Sigmoid colon (tissue), 7 donors: ENCODE measurements around the gene KRT10. TPM values are rescaled to one million over a fixed set of nuclear protein-coding genes. Genes with fewer than 3 reads are reported as not detected.

Experiments
- DNase-seq: peaks from one replicate; pipeline ENCODE4 v3.0.0-alpha.2; 2019
- H3K27ac ChIP-seq, 4 donors: fragments of 200-600 bp; sonication (generic); one replicate each; pipeline ENCODE4 v1.5.1; 2016 to 2019; ENCODE audit warnings: mild to moderate bottlenecking in 1 of 4
- H3K27me3 ChIP-seq, 3 donors: fragments of 200-600 bp; sonication (generic); one replicate each; pipeline ENCODE4 v1.5.1; 2019; ENCODE audit warnings: mild to moderate bottlenecking in 1 of 3
- H3K36me3 ChIP-seq, 4 donors: fragments of 200-600 bp; sonication (generic); one replicate each; pipeline ENCODE4 v1.5.1; 2016 to 2019
- H3K4me1 ChIP-seq, 4 donors: fragments of 200-600 bp; sonication (generic); one replicate each; pipeline ENCODE4 v1.5.1; 2017 to 2019
- H3K4me3 ChIP-seq, 4 donors: fragments of 200-600 bp; sonication (generic); one replicate each; pipeline ENCODE4 v1.5.1; 2017 to 2019; ENCODE audit warnings: mild to moderate bottlenecking in 2 of 4, moderate library complexity in 1 of 4
- H3K9me3 ChIP-seq, 4 donors: fragments of 200-600 bp in 3 of 4; sonication (generic) in 3 of 4; one replicate each; pipeline versions ENCODE4 v1.5.1 to v1.6.1; 2013 to 2019
- CTCF ChIP-seq, 4 experiments: fragments of 450-650 bp in 3 of 4; fragments of 200-600 bp in 1 of 4; IDR thresholded peaks; one replicate each; pipeline ENCODE4 v1.5.1; 2016 to 2019; ENCODE audit warnings: antibody characterized with exemption in 4 of 4, mild to moderate bottlenecking in 3 of 4, moderate library complexity in 2 of 4
- EP300 ChIP-seq, 4 donors: sonication (generic); formaldehyde crosslinking; IDR thresholded peaks; one replicate each; pipeline ENCODE4 v1.6.1; 2017; ENCODE audit warnings: antibody characterized with exemption in 4 of 4
- POLR2A ChIP-seq, 2 donors: fragments of 450-650 bp; IDR thresholded peaks; one replicate each; pipeline ENCODE4 v1.6.1; 2016; ENCODE audit warnings: antibody characterized with exemption in 2 of 2, mild to moderate bottlenecking in 2 of 2, moderate library complexity in 2 of 2
- POLR2AphosphoS5 ChIP-seq, 4 donors: sonication (generic); formaldehyde crosslinking; IDR thresholded peaks; one replicate each; pipeline ENCODE4 v1.6.1; 2017; ENCODE audit warnings: antibody characterized with exemption in 4 of 4
- WGBS, 2 donors: extraction: QIAGEN DNeasy Blood & Tissue Kit; methylation state at CpG; one replicate each; pipeline ENCODE4 v1.1.7; 2013; 5-methylcytosine and 5-hydroxymethylcytosine counted together
- intact Hi-C: fragments of 100-400 bp; cut with DNase I; formaldehyde crosslinking; loops from one replicate; pipeline ENCODE4 v1.15.1; 2023
- polyA plus RNA-seq, 3 donors: library from polyadenylated mRNA; stranded (reverse); fragments of 200-250 nt; gene quantifications; one replicate each; pipeline ENCODE4 v1.2.3, GENCODE V29; 2013
- total RNA-seq, 4 donors: library from RNA; depleted of rRNA; stranded (reverse); fragments of >200 nt; gene quantifications; one replicate each; pipeline ENCODE4 v1.1.0, GENCODE V29; 2016
- donor health status: healthy with polysubstance abuse.
- donor health status: Bipolar disorder and iron deficiency.
- donor health status: healthy.

Gene KRT10
- total and polyA plus RNA-seq, 7 donors, result 0.83 to 42.0 (median 14.6) TPM

DNA sequence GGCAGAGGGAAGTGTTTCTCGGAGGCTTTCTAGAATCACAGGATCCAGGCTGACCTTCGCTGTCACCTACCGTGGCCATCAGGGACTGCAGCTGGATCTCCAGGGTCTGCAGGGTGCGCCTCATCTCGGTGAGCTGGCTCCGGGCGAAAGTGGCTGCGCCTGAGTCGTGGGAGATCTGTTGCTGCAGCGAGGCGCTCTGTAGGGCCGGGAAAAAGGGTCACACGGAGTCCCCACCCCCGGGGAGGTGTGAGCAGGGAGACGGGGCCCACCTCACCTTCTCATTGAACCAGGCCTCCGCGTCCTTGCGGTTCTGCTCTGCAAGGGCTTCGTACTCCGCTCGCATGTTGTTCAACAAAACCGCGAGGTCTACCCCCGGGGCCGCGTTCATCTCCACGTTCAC is 25.6 kb downstream of the KRT10 start:
- TF ChIP-seq POLR2AphosphoS5 (IDR thresholded peaks at IDR 0.05) (no peak), EP300 (IDR thresholded peaks at IDR 0.05) (no peak), POLR2A (IDR thresholded peaks at IDR 0.05) (no peak), CTCF (IDR thresholded peaks at IDR 0.05) (no peak)
- Histone ChIP-seq H3K4me3 (no peak overlapping the region), H3K9me3 (no peaks in the 10 kb centered on the region), H3K36me3 (no peaks in the 10 kb centered on the region), H3K27ac (no peak overlapping the region), H3K27me3 (peaks cover 0 to 30% (median 7%) of the 10 kb centered on the region in 3 donors), H3K4me1 (no peaks in the 10 kb centered on the region)
- intact Hi-C loops, result no loop called here
- DNase-seq, result no peak
- WGBS, 2 donors, result 81 to 82% methylated on average over 27 of the region's 27 CpGs

DNA sequence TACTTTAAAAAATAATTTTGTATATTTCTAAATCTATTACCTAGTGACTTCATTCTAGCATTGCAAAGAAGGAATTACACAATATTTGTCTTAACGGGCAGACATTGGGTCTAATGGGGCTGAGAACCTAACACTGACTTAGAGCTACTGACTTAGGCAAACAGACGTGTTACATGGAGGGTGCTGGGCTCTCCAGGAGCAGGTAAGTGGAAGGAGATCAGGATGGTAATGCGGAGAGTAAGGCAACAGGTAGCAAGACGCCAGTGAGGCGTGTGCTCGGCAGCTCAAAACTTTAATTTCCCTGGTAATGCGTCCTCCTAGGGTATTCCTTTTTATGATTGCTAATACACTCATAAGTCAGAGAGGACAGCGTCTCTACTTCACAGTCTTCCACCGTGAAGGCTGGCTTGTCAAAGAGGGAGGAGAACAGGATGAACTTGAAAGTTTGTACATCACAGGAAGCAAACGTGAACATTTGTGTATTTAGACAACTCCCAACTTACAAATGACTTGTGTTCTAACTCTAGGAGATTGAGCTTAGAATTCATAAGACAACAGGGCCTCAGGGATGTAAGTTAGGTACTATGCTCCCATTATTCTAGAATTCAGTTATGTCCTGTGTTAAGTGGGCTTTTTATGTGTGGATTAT is 27.3 kb downstream of the KRT10 start:
- DNase-seq, result no peak
- no peak for TF ChIP-seq CTCF (IDR thresholded peaks at IDR 0.05)
- TF ChIP-seq POLR2AphosphoS5 (IDR thresholded peaks at IDR 0.05), result no peak
- TF ChIP-seq POLR2A (IDR thresholded peaks at IDR 0.05), result no peak
- TF ChIP-seq EP300 (IDR thresholded peaks at IDR 0.05), result no peak
- Histone ChIP-seq H3K36me3 (no peaks in the 10 kb centered on the region), H3K27me3 (peaks cover 0 to 30% (median 7%) of the 10 kb centered on the region in 3 donors), H3K27ac (no peak overlapping the region), H3K4me1 (no peaks in the 10 kb centered on the region), H3K9me3 (no peaks in the 10 kb centered on the region), H3K4me3 (no peak overlapping the region)
- intact Hi-C loops, result no loop called here
- 69 to 77% methylated on average over 10 of the region's 10 CpGs for WGBS, 2 donors

DNA sequence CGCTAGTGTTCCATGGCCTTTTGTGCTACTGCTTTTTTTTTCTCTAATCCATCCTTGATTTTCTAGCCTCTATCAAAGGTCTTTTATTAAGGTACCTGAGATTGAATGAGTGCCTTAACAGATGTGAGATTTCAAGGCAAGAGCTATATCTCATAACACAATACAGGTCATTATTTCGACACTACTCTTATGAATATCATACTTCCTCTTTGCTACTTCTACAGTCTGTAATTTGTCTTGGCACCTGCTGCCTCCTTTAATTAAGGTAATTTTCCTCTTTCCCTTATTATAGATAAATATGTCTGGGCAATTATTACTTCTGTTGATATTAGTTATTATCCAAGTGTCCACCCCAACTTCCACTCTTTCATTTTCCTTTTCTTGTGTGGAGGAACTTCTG is 27.9 kb downstream of the KRT10 start:
- Histone ChIP-seq H3K4me3 (no peak overlapping the region), H3K27me3 (peaks cover 0 to 30% (median 7%) of the 10 kb centered on the region in 3 donors), H3K4me1 (no peaks in the 10 kb centered on the region), H3K9me3 (no peaks in the 10 kb centered on the region), H3K36me3 (no peaks in the 10 kb centered on the region), H3K27ac (no peak overlapping the region)
- 70 to 82% methylated on average over 2 of the region's 2 CpGs for WGBS, 2 donors
- no peak for DNase-seq
- TF ChIP-seq EP300 (IDR thresholded peaks at IDR 0.05) (no peak), POLR2AphosphoS5 (IDR thresholded peaks at IDR 0.05) (no peak), POLR2A (IDR thresholded peaks at IDR 0.05) (no peak), CTCF (IDR thresholded peaks at IDR 0.05) (no peak)
- intact Hi-C loops, result no loop called here

DNA sequence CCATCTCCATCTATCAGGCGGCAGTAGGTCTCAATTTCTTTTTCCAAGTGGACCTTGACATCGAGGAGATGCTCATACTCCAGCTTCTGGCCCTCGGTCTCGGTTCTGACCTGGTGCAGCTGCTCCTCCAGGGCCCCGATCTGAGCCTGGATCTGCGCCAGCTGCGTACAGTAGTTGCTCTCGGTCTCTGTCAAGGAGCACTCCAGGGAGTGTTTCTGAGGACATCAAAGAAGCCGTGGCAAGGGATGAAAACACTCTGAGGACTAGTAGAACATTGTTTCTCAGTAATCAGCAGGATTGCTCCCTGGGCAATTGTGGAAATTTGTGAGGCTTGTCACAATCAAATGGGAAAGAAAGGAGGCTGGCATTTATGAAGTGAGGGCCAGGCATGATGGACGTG is 28.6 kb downstream of the KRT10 start:
- Histone ChIP-seq H3K4me3 (no peak overlapping the region), H3K4me1 (no peaks in the 10 kb centered on the region), H3K27ac (no peak overlapping the region), H3K36me3 (no peaks in the 10 kb centered on the region), H3K9me3 (no peaks in the 10 kb centered on the region), H3K27me3 (peaks cover 0 to 30% (median 7%) of the 10 kb centered on the region in 3 donors)
- no peak for DNase-seq
- intact Hi-C loops, result no loop called here
- 44 to 73% methylated on average over 10 of the region's 10 CpGs for WGBS, 2 donors
- TF ChIP-seq CTCF (IDR thresholded peaks at IDR 0.05) (no peak), POLR2AphosphoS5 (IDR thresholded peaks at IDR 0.05) (no peak), POLR2A (IDR thresholded peaks at IDR 0.05) (no peak), EP300 (IDR thresholded peaks at IDR 0.05) (no peak)
